ENCODE measurements around the gene LRRC4.

Gene LRRC4, protein sequence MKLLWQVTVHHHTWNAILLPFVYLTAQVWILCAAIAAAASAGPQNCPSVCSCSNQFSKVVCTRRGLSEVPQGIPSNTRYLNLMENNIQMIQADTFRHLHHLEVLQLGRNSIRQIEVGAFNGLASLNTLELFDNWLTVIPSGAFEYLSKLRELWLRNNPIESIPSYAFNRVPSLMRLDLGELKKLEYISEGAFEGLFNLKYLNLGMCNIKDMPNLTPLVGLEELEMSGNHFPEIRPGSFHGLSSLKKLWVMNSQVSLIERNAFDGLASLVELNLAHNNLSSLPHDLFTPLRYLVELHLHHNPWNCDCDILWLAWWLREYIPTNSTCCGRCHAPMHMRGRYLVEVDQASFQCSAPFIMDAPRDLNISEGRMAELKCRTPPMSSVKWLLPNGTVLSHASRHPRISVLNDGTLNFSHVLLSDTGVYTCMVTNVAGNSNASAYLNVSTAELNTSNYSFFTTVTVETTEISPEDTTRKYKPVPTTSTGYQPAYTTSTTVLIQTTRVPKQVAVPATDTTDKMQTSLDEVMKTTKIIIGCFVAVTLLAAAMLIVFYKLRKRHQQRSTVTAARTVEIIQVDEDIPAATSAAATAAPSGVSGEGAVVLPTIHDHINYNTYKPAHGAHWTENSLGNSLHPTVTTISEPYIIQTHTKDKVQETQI

DNA sequence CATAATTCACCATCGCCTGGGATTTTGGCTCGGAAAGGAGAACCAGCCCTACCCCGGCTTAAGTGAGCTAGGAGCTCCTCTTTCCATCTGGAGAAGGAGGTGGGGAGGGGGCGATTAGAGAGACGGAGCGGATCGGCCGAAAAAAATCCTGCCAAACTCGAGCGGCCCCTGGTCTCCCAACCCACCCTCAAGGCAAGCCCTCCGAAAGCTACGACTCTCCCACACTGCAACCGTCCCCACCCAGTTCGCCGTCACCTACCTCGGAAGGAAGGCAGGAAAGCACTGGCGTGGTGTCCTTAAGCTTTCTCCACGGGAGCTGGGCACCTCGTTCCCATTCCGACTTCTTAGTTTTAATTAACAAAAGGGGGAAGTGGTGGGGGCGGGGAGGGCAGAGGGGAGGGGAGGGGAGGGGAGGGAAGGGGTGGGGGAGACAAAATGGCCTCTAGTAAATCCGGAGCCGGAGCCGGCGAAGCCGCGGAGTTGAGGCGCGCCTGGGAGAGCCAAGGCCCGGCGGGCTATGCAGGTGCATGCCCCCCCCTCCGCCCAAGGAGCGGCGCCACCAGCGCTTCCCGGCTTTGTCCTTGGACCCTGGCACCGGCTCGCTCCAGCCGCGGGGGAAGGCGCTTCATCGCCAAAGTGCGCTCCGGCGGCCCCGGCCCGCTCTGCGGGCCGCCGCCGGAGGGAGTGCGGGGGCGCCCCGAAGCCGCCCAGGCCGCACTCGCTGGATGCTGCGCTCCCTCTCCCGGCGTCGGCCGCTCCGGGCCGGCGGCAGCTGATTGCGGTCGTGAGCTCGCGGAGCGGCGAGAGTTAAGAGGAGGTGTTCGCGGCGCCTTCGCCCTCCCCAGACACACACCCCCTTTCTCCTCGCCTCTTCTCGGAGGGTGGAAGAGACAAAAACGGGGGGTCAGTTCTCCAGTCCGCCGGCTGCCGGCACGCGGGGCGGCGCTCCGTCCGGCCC, at the start of gene LRRC4:
TSS of gene LRRC4 (minus strand) at position 784 of the 958 bp plus-strand sequence. CDS start 797 bp downstream, outside the sequence.
- DNase-seq: peak; percentile 30

DNA sequence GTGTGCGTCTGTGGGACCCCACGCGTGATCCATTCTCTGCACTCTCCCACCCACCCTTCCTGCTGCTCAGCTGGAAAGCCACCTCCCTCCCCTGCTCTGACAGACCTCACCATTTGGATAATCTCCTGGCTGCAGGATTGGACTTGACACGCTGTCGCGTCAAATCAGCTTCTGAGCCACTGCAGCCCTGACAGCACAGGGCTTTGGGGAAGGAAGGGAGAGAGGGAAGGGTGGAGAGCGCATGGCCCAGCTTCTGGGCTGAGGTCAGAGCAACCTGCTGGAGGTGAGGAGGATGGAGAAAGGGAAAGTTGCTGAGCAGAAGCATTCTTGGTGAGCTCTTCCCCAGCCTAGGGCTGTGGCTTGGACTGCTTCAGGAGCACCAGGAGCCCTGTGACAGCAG, 48.9 kb upstream of the LRRC4 start:
- no peak for DNase-seq

DNA sequence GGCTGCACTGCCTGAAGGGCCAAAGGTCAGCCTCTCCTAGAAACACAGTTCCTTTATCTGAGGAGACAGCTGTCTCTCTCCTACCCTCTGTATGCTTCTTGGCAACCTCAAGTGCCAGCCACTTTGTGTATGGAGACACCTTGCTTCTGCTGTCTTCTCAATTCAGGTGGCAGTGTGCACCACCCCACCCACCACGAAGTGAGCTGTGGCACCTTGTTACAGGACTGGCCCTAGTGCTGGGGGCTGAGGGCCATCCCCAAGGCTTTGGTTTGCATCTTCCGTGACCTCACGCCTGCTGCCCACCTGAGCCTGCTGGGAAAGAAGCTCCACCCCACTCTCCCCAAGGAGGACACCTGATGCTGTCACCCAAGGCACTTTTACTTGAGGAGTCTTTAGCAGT, 47.1 kb upstream of the LRRC4 start:
- no peak for DNase-seq

DNA sequence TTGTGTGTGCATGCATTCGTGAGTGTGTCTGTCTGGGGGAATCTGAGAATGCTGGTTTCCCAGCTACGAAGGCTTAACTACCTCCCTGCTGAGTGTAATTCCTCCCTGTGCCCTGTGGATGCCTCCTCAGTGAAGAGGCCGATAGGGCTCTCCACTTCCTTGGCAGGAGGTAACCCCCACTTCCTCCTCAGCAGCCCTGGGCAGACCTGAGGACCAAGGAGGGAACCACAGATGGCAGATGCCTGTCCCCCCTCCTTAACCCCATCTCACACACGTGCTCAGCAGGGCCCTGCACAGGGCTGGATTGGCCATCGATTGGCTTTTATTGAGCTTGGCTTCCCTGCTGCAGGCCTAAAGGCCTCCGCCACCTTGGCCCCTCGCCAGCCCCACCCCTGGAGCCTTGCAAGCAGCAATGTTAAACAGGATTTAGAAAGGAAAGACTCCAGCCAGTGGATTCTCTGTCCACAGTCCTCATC, 45.6 kb upstream of the LRRC4 start:
- no peak for DNase-seq

DNA sequence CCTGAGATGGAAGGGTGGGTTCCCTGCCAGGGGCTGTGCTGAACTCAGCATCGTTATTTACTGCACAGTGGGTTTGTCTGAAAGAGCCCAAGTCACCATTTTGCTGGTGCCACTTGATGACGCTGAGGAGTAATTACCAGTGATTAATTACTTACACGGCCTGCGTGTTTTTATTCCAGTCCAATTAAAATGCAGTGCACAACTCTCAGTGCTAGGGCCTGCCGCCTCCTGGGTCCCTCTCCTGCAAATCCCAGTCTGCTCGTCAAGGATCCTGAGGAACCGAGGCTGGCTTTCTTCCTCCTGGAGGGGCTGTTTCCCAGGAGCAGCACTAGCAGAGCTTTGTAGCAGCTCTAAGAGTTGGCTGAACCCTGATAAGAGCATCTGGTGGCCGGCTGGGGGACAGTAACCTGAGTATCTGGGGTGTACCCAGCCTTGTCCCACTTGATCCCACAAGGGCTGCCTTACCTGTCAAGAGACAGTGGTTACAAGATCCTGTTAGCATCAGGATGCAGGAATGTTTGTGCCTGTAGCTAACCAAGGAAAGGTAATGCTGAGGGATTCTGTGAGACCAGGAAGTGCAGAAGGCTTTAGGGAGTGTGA, 45.1 kb upstream of the LRRC4 start:
- no peak for DNase-seq

DNA sequence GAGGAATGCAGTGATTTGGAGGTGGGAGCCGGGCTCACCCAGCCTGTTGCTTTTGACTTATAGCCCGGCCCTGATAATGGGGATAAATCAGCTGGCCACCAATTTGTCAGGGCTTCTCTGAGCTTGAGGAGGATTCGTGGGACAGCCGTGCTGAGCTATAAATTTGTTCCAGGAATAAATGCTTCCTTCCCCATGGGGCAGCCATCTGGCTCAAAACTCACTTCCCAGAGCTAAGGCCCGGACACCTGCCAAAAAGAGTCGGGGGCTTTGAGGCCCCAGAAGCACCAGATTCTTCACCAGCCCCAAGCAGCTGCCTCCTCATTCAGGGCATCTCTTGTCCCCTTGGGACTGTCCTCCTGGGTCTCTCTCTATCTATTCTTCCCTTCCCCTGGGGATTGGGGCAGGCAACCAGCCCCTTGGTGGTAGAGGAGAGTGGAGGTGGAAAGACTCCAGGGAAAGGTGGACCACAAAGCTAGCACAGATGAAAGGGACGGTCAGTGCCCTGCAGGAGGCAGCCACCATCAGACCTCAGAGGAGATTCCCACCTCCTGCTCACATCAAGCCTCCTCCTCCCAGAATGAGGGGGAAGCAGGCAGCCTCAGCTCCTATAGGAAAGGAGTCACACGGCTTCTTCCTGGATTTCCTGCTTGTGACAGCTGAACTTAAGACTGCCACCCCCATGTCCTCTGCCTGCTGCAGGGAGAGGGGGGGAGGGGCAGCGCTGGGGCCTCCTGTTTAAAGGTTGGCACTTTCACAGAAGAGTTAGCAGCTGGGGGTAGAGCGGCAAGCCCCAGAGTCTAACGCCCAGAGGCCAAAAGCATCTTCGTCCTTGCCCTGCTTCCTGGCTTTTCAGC, 44.2 kb upstream of the LRRC4 start:
- no peak for DNase-seq

DNA sequence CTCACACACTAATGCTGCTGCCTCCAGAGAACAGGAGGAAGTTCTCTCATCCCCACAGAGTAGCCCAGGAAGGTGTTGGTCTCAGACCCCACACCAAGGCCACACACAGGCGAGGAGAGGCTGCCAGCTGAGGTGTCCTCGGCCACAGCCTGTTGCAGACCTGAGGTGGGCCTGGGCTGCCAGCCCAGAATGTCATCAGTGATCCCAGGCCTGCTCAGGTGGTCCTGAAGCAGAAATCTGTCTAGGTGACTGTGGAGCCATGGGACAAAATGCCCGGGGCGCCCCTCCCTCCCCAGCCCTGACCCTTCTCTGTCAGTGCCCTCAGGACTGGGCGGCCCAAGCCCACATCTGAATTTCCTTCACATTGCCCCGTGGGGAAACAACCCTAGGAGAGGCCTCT, 43.5 kb upstream of the LRRC4 start:
- no peak for DNase-seq

DNA sequence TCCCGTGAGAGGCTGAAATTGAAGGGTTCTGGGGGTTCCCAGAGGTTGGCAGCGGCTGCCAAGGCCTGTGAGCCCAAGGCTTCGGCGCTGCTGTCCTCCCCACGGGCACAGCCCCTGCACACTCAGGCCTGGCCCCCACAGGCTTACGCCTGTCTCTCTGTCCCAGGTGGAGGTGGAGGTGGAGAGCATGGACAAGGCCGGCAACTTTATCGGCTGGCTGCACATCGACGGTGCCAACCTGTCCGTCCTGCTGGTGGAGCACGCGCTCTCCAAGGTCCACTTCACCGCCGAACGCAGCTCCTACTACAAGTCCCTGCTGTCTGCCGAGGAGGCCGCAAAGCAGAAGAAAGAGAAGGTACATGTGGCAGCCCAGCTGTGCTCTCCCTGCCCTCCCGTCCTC, 43.1 kb upstream of the LRRC4 start:
- no peak for DNase-seq

DNA sequence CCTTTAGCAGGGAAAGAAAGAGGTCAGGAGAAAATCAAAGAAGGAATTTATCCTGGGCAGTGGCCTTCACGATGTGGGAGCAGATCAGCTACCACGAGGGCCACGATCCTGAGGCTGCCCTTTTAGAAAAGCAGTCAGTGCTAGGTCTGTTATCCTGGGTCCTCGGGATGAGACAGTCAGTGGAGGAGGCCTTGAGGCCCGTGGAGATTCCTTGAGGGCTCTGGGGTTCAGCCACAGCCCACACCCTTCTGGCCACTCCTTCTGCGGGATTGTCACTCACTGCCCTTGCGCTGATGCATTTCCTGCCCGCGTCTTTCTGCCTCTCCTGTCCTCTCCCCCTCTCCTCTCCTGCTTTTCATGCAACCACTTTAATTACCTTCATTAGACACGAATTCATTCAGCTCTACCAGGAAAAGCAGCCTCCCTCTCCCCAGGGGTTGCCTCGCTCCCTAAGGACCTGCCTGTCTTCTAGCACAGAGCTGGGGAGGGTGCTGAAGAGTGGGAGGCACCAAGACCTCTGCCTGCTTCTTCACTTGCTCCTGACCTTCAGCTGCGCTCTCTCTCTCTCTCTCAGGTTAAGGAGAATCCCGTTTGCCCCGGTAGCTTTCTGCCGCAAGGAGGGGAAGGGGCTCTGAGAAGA, 42.6 kb upstream of the LRRC4 start:
- no peak for DNase-seq

DNA sequence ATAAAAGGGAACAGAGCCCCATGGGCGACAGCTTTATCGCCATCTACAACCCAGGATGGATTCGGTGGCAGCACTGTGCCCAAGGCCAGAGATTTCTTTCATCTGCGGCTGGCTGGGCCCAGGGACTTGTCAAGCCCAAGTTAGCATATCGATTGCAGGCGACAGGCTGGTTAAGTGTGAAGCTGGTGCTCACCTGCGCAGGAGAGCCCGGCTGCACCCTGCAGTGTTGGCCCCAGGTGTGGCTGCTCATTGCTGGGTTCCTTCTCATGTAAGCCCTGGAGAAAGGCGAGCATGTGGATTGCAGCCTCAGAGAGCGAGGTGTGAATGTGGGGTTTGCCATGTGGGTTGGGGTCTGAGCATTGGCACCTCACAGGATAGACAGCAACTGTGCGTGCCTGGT, 40.6 kb upstream of the LRRC4 start:
- no peak for DNase-seq

DNA sequence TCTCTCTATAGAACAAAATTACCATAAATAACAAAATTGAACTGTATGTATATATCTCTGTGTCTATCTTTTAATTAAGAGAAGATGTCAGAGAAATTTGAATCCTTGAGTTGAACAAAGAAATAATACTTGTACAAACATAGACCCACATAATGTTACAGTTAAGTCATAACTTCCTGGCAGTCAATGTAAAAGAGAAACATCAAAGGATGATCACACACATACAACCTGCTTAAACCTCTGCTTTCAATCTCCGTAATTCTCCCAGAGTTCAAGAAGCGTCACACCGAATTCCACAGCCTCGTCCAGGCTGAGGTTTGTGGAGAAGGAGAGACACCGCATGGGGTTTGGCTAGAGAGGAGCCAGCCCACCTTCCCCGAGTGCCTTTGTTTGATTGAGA, 40.1 kb upstream of the LRRC4 start:
- DNase-seq: no peak

DNA sequence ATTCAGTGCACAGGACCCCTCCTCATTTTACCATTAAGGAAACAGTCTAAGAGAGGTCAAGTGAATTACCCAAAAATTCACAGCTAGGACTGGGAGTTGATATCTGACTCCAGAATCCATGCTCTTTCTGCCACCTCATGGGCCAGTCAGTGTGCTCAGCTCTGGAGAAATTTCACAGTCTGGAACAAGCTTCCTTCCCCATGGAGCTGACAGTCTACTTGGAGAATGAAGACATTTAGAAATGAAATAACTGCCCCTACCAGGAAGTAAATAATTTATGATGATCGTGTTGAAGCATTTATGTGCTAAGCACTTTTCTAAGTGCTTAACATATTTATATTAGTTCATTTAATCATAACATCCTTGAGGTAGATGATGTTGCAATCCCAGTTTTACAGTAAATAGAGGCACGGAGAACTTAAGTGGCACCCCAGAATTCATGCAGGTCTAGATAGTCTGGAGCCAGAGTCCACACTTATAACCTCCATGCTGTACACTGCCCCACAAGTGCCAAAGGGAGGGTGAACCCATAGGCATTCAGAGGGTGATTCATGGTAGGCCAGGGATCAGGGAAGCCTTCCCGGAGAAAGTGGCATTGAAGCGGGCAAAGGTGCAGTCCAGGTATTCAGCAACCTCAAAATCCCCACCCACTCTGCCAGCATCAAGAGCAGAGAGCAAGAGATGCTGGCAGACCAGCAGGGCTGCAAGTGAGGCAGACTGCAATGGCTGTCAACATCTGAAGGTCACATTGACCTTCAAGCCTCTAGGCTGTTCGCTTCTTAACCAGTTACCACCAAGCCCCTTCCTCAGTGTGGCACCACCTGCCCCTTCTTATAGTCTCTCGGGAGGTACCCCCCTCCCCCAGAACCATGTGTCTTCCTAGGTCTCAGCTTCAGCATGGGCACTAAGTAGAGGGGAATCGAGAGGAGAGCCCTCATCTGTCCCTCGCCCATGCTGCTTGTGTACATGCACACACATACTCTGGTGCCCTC, 38.4 kb upstream of the LRRC4 start:
- DNase-seq: no peak

DNA sequence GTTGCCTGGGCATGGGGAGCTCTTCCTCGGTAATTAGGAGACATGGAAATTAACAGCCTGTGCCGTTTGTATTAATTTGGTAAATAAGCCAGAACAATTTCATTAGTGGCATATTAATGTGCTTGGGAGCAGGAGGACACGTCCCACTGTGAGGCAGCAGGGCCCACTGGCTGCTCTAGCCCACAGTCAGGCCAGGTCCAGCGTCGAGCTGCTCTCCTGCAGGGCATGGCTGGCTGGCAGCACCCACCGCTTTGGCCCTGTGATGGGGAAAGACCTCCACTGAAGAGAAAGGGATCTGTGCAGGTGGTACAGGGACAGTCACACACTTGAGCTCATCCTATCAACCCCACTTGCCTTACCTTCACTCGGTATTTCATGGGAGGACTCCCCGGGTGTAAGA, 37.5 kb upstream of the LRRC4 start:
- DNase-seq: no peak

DNA sequence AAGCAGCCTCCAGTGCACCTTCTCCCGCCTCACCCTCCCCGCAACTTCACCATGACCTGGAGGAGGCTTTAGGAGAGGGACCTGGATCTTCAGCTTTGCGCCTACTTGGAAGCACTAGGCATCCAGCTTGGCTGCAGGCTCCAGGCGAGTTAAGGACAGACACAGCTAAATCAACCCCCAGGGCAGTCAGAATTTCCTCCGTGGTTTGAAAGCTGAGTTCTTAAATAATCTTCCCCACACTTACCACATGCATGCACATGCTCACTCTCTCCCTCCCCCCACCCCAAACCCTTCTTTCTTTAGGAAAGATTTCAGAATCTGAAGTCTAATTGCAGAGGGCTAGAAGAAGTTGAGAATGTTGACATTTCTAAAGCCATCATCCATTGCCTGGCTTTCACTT, 36.7 kb upstream of the LRRC4 start:
- DNase-seq: no peak

DNA sequence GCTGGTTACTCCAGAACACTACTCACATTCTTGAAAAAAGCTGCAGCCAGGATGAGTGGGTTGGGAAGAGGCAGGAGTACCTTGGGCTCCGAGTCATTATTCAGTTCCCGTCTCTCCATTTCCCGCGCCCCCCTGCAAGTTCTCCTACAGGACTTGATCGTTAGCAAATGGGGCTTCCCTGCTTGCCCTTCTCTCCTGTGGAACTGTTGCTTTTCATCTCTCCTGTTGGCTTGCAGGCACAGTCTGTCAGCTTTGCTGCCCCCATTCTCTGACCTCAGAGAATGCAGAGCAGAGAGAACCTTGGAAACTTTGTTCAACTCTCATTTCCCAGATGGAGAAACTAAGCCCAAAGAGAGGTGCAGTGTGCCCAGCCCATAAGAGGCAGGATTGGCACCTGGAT, 35.6 kb upstream of the LRRC4 start:
- no peak for DNase-seq

DNA sequence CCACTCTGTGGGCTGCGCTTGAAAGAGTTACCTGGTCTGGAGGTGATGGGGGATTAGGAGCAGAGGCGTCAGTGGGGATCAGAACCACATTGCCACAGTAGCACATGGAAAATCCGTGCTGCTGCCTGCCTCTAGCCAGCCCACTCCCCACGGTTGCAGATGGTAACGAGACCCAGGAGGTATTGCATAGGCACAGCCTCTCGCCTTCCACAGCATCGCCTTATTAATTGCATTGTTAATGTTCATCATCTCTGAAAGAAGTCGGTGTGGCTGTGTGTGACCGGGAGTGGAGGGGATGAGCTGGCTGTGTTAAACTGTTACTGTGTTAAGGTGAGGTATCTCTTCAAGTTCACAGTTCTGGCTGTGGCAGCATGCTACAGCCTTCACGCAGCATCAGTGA, 35.2 kb upstream of the LRRC4 start:
- DNase-seq: no peak

DNA sequence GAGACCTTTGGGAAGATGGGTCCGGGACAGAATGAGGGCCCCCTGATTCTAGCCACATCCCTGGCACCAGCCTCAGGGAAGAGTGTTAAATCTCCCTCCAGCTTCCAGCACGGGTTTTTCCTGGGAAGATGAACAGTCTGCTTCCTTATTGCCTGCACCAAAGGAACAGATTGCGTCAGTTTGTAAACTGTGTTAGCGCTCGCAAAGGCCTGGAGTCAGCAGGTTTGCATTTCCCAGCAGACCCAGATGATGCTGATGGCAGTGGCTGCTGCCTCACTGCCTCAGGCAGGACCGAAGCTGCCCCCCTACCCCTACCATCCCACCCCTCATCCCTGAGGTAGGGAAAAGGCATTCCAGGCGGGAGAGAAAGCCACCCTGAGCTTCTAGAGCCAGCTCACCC, 34.6 kb upstream of the LRRC4 start:
- no peak for DNase-seq

DNA sequence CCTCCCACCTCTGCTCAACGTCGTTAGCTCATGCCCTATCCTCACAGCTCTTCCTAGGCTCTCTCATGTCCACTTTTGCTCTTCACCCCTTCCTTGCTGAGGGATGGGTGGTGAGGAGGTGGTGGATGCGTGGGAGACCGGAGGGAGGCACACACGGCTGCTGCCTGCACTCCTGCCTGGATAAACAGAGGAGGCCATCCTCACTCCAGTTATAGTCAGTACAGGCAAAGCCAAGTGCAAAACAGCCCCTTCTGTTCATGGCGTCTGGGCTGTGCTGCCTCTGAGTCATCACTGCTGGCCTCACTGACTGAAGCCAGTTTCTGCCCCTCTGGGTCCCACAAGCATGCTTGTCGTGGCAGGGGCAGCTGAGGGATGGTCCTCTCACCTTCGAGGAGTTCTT, 31.9 kb upstream of the LRRC4 start:
- DNase-seq: no peak

DNA sequence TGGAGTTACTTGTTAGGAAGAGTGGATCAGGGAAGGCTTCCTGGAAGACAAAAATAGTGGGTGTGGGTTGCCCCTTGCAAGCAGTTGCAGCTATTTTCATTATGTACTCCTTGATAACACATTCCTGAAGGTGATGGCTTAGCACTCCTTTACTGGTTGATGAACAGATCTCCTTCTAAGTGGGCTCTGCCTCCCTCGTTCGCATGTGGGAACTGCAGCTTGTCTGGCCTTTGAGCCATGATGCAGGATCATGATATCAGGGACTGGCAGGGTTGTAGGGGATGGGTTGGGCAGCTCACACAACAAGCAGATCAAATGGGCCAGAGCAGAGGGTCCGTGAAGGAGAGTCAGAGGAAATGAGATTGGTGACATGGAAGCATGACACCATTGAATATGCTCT, 28.8 kb upstream of the LRRC4 start:
- DNase-seq: no peak
